ENCODE results near the gene INPP5A. TPM values are rescaled to one million over a fixed set of nuclear protein-coding genes. Genes with fewer than 3 reads are reported as not detected.

The INPP5A gene
- total RNA-seq, 1 donor from 2014 or later = 30.6 TPM

DNA sequence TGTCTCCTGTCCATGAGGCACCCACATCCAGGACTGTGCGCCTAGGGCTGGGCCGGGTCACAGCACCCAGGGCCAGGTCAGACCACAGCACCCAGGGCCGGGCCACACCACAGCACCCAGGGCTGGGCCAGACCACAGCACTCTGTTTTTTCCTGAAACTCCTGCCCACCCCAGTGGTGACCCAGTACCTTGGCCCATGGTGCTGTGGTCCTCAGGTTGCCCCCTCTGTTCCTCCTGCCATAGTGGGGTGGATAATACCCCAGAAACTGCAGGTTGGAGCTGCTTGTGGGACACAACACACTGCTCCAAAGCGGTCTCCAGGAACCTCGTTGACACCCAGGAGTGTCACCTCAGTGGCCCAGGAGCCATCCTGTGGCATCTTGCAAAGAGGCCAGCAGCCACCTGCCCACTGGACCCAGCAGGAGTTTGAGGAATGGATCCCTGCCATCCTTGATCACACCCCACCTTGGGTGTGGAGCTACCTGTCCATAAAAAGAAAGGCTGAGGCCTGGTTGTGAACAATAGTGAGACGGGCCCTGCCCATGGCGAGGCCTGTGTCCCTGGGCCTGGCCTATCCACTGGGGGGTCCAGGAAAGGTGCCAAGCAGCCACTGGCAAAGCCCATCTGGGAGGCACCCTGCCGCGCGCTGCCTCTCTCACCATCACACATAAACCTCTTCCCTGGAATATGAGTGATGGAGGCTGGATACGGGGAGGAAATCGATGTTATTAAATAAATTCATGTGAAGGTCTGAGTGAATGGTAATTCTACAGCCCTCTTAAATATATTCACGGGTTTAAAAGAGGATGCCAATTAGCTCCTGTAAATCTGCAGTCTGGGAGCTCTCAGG, 159.4 kb downstream of the INPP5A start:
- peaks cover 35% of the 10 kb centered on the region for H3K9me3 Mint-ChIP-seq (ENCODE audit: low read depth)
- no peak for DNase-seq (ENCODE audit: low spot score, unreplicated experiment)
- H3K4me3 Mint-ChIP-seq (ENCODE audit: low read depth) = no peak overlapping the region
- peaks cover 5% of the 10 kb centered on the region for H3K4me1 Mint-ChIP-seq (ENCODE audit: low read depth)
- H3K27ac Mint-ChIP-seq = no peak overlapping the region
- TF ChIP-seq, protein P1, sequence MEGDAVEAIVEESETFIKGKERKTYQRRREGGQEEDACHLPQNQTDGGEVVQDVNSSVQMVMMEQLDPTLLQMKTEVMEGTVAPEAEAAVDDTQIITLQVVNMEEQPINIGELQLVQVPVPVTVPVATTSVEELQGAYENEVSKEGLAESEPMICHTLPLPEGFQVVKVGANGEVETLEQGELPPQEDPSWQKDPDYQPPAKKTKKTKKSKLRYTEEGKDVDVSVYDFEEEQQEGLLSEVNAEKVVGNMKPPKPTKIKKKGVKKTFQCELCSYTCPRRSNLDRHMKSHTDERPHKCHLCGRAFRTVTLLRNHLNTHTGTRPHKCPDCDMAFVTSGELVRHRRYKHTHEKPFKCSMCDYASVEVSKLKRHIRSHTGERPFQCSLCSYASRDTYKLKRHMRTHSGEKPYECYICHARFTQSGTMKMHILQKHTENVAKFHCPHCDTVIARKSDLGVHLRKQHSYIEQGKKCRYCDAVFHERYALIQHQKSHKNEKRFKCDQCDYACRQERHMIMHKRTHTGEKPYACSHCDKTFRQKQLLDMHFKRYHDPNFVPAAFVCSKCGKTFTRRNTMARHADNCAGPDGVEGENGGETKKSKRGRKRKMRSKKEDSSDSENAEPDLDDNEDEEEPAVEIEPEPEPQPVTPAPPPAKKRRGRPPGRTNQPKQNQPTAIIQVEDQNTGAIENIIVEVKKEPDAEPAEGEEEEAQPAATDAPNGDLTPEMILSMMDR (IDR thresholded peaks at IDR 0.05; ENCODE audit: unreplicated experiment) = no peak
- peaks cover 3% of the 10 kb centered on the region for H3K27me3 Mint-ChIP-seq
- peaks cover 45% of the 10 kb centered on the region for H3K36me3 Mint-ChIP-seq (ENCODE audit: insufficient read depth)

- H3K27ac Mint-ChIP-seq = no peak overlapping the region
- peaks cover 42% of the 10 kb centered on the region for H3K36me3 Mint-ChIP-seq (ENCODE audit: insufficient read depth)
- TF ChIP-seq, protein P1 (IDR thresholded peaks at IDR 0.05; ENCODE audit: unreplicated experiment) = no peak
- H3K9me3 Mint-ChIP-seq (ENCODE audit: low read depth) = peaks cover 29% of the 10 kb centered on the region
- peaks cover 3% of the 10 kb centered on the region for H3K27me3 Mint-ChIP-seq
- no peak overlapping the region for H3K4me3 Mint-ChIP-seq (ENCODE audit: low read depth)
- DNase-seq (ENCODE audit: low spot score, unreplicated experiment) = no peak
- H3K4me1 Mint-ChIP-seq (ENCODE audit: low read depth) = peaks cover 5% of the 10 kb centered on the region
Measured at GRCh38 chr10:132697578-132698200, 160.1 kb downstream of the INPP5A start.

DNA sequence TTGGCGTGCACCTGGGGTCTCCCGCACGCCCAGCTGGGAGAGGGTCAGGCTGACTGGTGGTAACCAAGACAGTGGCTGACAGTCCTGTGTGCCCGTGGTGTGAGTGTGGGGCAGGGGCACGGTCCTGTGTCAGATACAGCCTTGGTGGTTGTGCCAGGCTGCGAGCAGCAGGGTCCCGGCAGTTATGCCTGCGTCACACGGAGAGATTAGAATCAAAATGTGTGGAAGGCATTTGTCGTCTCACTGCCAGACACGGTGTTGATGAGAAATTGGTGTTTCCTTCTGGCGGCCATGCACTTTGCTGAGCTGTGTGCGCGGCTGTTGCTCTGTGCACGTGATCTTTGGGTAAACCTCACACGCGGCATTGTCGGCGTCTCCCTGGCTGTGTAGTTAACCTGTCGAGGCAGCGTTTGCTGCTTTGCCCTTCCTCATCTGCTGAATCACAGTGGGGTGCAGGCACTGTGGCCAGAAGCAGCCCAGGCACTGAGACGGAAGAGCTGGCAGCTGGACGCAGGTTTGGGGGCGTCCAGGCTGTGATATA, 160.7 kb downstream of the INPP5A start:
- DNase-seq (ENCODE audit: low spot score, unreplicated experiment) = no peak
- Mint-ChIP-seq H3K9me3 (ENCODE audit: low read depth) (peaks cover 23% of the 10 kb centered on the region), H3K36me3 (ENCODE audit: insufficient read depth) (peaks cover 39% of the 10 kb centered on the region), H3K4me3 (ENCODE audit: low read depth) (no peak overlapping the region), H3K4me1 (ENCODE audit: low read depth) (peaks cover 5% of the 10 kb centered on the region), H3K27me3 (peaks cover 3% of the 10 kb centered on the region), H3K27ac (no peak overlapping the region)
- TF ChIP-seq, protein P1 (IDR thresholded peaks at IDR 0.05; ENCODE audit: unreplicated experiment) = no peak

DNA sequence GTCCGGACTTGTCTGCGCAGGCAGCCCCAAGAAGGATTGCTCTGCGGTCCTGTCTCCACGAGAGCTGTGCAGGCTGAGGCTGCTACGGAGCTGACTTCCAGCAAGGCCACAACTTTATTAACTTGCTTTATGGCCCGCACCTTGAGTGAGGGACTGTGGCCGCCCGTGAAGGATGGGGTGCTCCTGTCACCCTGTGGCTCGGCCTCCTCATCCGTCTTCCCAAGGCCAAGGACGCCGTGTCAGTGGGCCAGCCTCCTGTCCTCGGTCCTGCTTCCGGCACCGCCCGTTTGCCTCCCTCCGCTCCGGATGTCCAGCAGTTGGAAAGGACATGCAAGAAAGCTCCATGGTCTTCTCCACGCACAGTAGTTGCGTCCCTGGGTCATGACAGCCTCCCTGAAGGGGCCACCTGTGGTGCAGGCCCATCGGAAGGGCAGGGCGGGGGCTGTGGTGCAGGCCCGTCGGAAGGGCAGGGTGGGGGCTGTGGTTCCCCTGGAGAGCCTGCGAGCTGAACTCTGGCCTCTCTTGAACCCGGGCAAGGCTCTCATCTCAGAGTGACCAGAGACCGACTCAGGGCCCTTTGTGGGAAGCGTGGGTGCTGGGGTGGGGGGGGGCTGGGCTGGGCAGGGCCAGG, 161.3 kb downstream of the INPP5A start:
- no peak overlapping the region for H3K4me3 Mint-ChIP-seq (ENCODE audit: low read depth)
- TF ChIP-seq, protein P1 (IDR thresholded peaks at IDR 0.05; ENCODE audit: unreplicated experiment) = no peak
- peaks cover 36% of the 10 kb centered on the region for H3K36me3 Mint-ChIP-seq (ENCODE audit: insufficient read depth)
- H3K9me3 Mint-ChIP-seq (ENCODE audit: low read depth) = peaks cover 20% of the 10 kb centered on the region
- peaks cover 5% of the 10 kb centered on the region for H3K4me1 Mint-ChIP-seq (ENCODE audit: low read depth)
- peaks cover 3% of the 10 kb centered on the region for H3K27me3 Mint-ChIP-seq
- no peak overlapping the region for H3K27ac Mint-ChIP-seq
- no peak for DNase-seq (ENCODE audit: low spot score, unreplicated experiment)

All from progenitor cell of endocrine pancreas (in vitro differentiated cells).